Heart right ventricle (tissue), 16 donors: Measurements from ENCODE around the gene SKAP1. TPM values are rescaled to one million over a fixed set of nuclear protein-coding genes. Genes with fewer than 3 reads are reported as not detected.
"Not testable (repeated sequence)": the region's sequence is repeated elsewhere in the genome, so short reads cannot be mapped to it uniquely, and the experiment has no call there.

ENCODE experiments used
- ATAC-seq, 8 donors: fragments of 200-7000 bp; cut with Tn5 transposase; one replicate each; pipeline ENCODE4 v1.9.1; 2020; ENCODE audit warnings: mild to moderate bottlenecking in 8 of 8, moderate library complexity in 8 of 8, moderate number of reproducible peaks in 1 of 8
- DNase-seq, 2 donors: peaks; one replicate each; pipeline ENCODE4 v3.0.0-alpha.2; 2020
- H3K27ac ChIP-seq, 10 donors: fragments of 200-600 bp; sonication (generic) in 2 of 10; one replicate each; pipeline versions ENCODE4 v1.5.0 to v1.8.0; 2020 to 2022; ENCODE audit warnings: mild to moderate bottlenecking in 3 of 10
- H3K27me3 ChIP-seq, 7 donors: fragments of 200-600 bp; one replicate each; pipeline ENCODE4 v1.8.0; 2021 to 2022; ENCODE audit warnings: mild to moderate bottlenecking in 2 of 7
- H3K36me3 ChIP-seq, 9 donors: fragments of 200-600 bp; sonication (generic) in 1 of 9; one replicate each; pipeline versions ENCODE4 v1.5.0 to v1.8.0; 2020 to 2022; ENCODE audit warnings: mild to moderate bottlenecking in 2 of 9
- H3K4me1 ChIP-seq, 9 donors: fragments of 200-600 bp; sonication (generic) in 1 of 9; one replicate each; pipeline versions ENCODE4 v1.5.0 to v1.8.0; 2020 to 2022; ENCODE audit warnings: mild to moderate bottlenecking in 4 of 9
- H3K4me3 ChIP-seq, 10 donors: fragments of 200-600 bp; sonication (generic) in 2 of 10; one replicate each; pipeline versions ENCODE4 v1.5.0 to v1.8.0; 2020 to 2022; ENCODE audit warnings: mild to moderate bottlenecking in 7 of 10, moderate library complexity in 2 of 10
- H3K9me3 ChIP-seq, 11 donors: fragments of 200-600 bp in 10 of 11; sonication (generic) in 2 of 11; one replicate each; pipeline versions ENCODE4 v1.5.0 to v1.8.0; 2013 to 2022; ENCODE audit warnings: mild to moderate bottlenecking in 2 of 11, control low read depth in 1 of 11, moderate library complexity in 1 of 11
- WGBS, 2 donors: extraction: QIAGEN DNeasy Blood & Tissue Kit; methylation state at CpG; one replicate each; pipeline ENCODE4 v1.1.7; 2013; ENCODE audit warnings: inconsistent platforms in 1 of 2; 5-methylcytosine and 5-hydroxymethylcytosine counted together
- intact Hi-C, 10 donors: fragments of 100-400 bp; cut with DNase I; formaldehyde crosslinking; loops; one replicate each; pipeline versions ENCODE4 v1.11.1 to v1.14.2; 2022
- polyA plus RNA-seq, 2 donors: library from polyadenylated mRNA; stranded (reverse); fragments of 200-250 nt; gene quantifications; one replicate each; pipeline ENCODE4 v1.2.3, GENCODE V29; 2013
- total RNA-seq, 10 donors: library from RNA; stranded (reverse); fragmentation: NEBNext Ultra II Directional in 3 of 10; extraction: Animal tissue kit (Norgen Biotek cat#: 25700) in 3 of 10; gene quantifications; one replicate each; pipeline versions ENCODE4 v1.2.1 to v1.2.4, GENCODE V29; 2021 to 2023
- TF ChIP-seq, protein P1 (sequence below), 9 donors: fragments of 200-600 bp; sonication (generic) in 2 of 9; IDR thresholded peaks; one replicate each; pipeline versions ENCODE4 v1.5.0 to v1.8.0; 2021 to 2022; ENCODE audit warnings: antibody characterized with exemption in 9 of 9, mild to moderate bottlenecking in 5 of 9, moderate library complexity in 1 of 9
- donor health status: Arrhythmogenic right ventricular cardiomyopathy.
- donor health status: ischemic (EF 13 %, LVEDD 7.1; RV severe dilation, severe dysfunction).
- donor health status: healthy with polysubstance abuse.
- donor health status: DM: no; HTN: yes; CAD: no.
- donor health status: DM: no; HTN: no; CAD: no.
- donor health status: ischemic (EF 25% LVEDD 6.9; RV normal size, moderate dysfunction).
- donor health status: ischemic (EF 25% LVEDD 5.7; RV mildly dilated, moderate dysfunction).
- donor health status: healthy.
- donor health status: DM: yes; HTN: yes; CAD: no.
- donor health status: Ischemic cardiomyopathy.
- donor health status: ischemic (EF 35%, LVEDD 5.7; RV mildly dilated, moderate dysfunction).
- donor health status: nonischemic (EF 11% LVEDD 7.7; RV severe dilation, severe dysfunction).
- donor health status: DM: yes; HTN: yes; CAD: no.
- donor health status: PGD.
- donor health status: ischemic (EF 29% LVEDD 5.4; RV normal size, mild dysfunction).
- donor health status: nonischemic (EF 23%, LVEDD 6.1; RV moderate dilation, normal function).

The SKAP1 gene
- total and polyA plus RNA-seq, 12 donors: 0.33 to 1.7 (median 0.75) TPM; not detected in 5

DNA sequence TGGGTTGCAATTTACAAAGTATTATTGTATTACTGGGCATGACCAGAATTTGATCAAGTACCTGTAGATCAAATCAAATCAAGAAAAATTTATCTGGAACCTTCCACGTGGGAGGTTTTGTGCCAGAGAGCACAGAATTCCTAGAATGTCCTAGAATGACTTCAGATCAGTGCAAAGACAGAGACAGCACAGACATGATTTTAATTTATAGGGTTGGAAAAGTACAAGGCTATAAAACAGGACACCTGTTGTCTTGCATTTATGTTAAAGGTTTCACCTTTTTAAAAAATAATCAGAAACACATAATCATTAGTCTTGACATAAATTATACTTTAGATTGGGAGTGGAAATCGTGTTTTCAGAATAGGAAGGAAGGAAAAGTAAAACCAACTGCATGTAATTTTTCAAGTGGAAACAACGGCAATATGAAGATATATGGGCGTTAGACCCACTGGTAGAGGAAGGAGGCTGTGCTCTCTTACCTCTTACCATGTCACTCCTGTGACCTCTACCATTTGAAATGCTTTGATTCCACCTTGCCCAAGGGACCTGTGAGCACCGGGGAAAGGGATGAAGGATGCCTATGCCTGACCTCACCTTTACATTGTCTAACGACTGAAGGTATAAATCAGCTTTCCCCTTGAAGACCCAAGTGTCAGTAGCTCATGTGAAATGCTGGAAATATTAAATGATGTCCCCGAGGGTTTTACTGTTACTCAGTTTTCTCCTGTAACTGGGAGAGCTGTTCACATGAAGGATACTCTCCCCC lies 222.1 kb downstream of the SKAP1 start:
- Histone ChIP-seq H3K27me3 (peaks cover 0 to 48% (median 30%) of the 10 kb centered on the region in 7 donors), H3K4me3 (no peak overlapping the region), H3K9me3 (no peaks in the 10 kb centered on the region), H3K36me3 (no peaks in the 10 kb centered on the region), H3K27ac (no peak overlapping the region), H3K4me1 (no peaks in the 10 kb centered on the region)
- no peak for DNase-seq
- TF ChIP-seq, protein P1, sequence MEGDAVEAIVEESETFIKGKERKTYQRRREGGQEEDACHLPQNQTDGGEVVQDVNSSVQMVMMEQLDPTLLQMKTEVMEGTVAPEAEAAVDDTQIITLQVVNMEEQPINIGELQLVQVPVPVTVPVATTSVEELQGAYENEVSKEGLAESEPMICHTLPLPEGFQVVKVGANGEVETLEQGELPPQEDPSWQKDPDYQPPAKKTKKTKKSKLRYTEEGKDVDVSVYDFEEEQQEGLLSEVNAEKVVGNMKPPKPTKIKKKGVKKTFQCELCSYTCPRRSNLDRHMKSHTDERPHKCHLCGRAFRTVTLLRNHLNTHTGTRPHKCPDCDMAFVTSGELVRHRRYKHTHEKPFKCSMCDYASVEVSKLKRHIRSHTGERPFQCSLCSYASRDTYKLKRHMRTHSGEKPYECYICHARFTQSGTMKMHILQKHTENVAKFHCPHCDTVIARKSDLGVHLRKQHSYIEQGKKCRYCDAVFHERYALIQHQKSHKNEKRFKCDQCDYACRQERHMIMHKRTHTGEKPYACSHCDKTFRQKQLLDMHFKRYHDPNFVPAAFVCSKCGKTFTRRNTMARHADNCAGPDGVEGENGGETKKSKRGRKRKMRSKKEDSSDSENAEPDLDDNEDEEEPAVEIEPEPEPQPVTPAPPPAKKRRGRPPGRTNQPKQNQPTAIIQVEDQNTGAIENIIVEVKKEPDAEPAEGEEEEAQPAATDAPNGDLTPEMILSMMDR (IDR thresholded peaks at IDR 0.05): no peak
- no peak for ATAC-seq
- intact Hi-C loops: no loop called here
- 61 to 71% methylated on average over 7 of the region's 7 CpGs for WGBS, 2 donors

DNA sequence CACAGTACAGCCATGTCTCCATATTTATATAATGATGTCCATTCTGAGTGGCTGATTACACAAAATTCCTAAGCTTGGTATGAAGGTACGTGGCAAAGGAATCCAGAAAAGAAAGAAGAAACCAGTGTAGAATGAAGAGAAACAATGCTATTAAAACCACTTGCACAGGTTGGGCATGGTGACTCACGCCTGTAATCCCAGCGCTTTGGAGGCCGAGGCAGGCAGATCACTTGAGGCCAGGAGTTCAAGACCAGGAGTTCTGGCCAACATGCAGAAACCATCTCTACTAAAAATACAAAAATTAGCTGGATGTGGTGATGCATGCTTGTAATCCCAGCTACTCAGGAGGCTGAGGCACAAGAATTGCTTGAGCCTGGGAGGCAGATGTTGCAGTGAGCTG lies 223.0 kb downstream of the SKAP1 start:
- H3K27ac ChIP-seq, H3K4me1 ChIP-seq, ATAC-seq, H3K36me3 ChIP-seq, intact Hi-C loops, DNase-seq, H3K9me3 ChIP-seq, H3K4me3 ChIP-seq: not testable (repeated sequence)
- 91 to 96% methylated on average over 4 of the region's 4 CpGs for WGBS, 2 donors
- H3K27me3 ChIP-seq: peaks cover 0 to 39% (median 25%) of the 10 kb centered on the region in 7 donors

DNA sequence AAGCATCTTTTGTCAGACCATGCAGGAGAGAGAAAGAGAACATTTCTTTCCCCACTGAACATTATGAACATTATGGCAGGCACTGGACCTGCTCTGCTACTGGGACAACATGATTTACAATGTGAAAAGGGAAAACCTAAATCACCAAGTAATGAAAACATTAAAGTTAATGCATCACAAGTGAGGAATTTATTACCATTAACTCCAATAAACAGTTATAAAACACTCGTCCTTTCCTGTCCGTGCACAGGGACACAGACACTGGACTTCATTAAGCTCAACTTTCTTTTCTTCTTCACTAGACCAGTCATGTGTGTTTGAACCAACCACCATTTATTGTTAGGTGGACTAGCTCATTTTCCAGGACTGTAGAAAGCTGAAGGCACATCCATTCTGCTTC lies 227.1 kb downstream of the SKAP1 start:
- H3K4me3 ChIP-seq: no peak overlapping the region
- intact Hi-C loops: no loop called here
- no peak for DNase-seq
- no peak for ATAC-seq
- H3K27ac ChIP-seq: no peak overlapping the region
- 89 to 94% methylated on average over 2 of the region's 2 CpGs for WGBS, 2 donors
- H3K36me3 ChIP-seq: no peaks in the 10 kb centered on the region
- H3K9me3 ChIP-seq: no peaks in the 10 kb centered on the region
- TF ChIP-seq, protein P1 (IDR thresholded peaks at IDR 0.05): no peak
- peaks cover 0 to 7% (median 0%) of the 10 kb centered on the region in 9 donors for H3K4me1 ChIP-seq
- peaks cover 0 to 54% (median 16%) of the 10 kb centered on the region in 7 donors for H3K27me3 ChIP-seq

DNA sequence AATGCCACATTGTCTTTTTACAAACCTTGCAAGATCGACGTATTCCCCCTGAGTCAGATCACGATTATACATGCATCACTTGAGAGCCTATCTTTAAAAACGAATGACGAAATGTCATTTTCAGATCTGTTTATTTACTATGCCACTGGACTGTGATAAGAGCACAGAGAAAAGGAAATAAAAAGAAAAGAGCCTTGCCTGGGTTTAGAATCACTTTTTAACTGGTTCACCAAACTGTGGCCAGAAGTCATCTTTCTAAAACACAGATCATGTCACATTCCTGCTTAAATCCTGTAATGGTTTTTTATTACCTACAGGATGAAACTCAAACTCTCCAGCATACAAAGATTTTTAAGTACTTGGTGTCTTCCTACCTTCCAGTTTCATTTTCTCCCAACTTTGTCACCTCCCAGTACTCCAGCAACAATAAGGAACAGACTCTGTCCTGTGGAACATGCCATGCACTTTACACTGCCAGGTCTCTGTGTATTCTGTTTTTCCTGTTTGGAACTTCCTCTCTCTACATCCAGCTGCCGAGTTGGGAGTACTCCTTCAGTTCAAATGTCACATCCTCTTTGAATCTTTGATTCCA lies 231.0 kb downstream of the SKAP1 start:
- Histone ChIP-seq H3K9me3 (no peaks in the 10 kb centered on the region), H3K4me3 (peak overlapping the region in 1 of 10 donors; percentile 23), H3K36me3 (no peaks in the 10 kb centered on the region), H3K4me1 (peaks cover 0 to 7% (median 0%) of the 10 kb centered on the region in 9 donors), H3K27ac (no peak overlapping the region), H3K27me3 (peaks cover 0 to 63% (median 25%) of the 10 kb centered on the region in 7 donors)
- WGBS, 2 donors: 42 to 54% methylated on average over 6 of the region's 6 CpGs
- intact Hi-C loops: no loop called here
- TF ChIP-seq, protein P1 (IDR thresholded peaks at IDR 0.05): no peak
- ATAC-seq: no peak
- DNase-seq: no peak

DNA sequence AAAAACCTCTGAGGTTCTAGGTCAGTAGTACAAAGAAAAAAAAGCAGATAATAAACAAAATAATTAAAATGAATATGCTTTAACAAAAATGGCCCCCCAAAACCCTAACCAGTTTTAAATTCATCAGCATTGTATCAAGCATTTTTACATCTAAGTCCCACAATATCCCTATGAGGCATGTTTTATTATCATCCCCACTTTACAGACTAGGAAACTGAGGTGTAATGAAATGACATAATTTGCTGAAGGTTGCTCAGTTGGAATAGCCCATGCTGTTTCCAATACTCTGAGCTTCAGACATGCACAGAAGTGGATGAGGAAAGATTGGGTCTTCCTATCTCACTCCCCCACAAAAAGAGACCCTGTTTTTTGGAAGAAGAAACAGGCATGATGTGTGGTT lies 234.1 kb downstream of the SKAP1 start:
- intact Hi-C loops: no loop called here
- Histone ChIP-seq H3K36me3 (no peaks in the 10 kb centered on the region), H3K27me3 (peaks cover 0 to 75% (median 45%) of the 10 kb centered on the region in 7 donors), H3K4me1 (peaks cover 0 to 7% (median 0%) of the 10 kb centered on the region in 9 donors), H3K9me3 (no peaks in the 10 kb centered on the region), H3K4me3 (no peak overlapping the region), H3K27ac (no peak overlapping the region)
- TF ChIP-seq, protein P1 (IDR thresholded peaks at IDR 0.05): no peak
- DNase-seq (no peak), ATAC-seq (no peak)
